ENCODE data around the gene STIP1. TPM values are rescaled to one million over a fixed set of nuclear protein-coding genes. Genes with fewer than 3 reads are reported as not detected.

The STIP1 gene
- total RNA-seq, 2 donors from 2014 or later, result 230 to 257 TPM

DNA sequence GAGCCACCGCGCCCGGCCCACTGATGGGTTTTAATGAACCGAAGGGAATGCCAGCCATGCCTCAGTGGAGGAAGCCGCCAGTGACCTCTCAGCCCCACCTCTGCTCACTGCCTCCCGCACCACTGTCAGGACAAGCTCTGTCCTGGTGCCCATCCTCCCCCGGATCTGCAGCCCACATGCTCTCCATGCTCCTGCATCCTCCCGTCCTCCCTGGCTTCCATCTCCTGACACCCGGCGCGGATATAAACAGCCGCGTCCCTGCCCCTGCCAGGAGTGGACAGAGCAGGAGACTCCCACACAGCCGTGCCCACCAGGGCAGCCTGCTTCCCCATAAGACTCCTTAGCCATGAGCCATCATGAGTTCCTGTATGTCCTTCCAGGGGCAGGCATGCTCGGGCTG is 46.9 kb upstream of the STIP1 start:
- Histone ChIP-seq H3K27ac (ENCODE audit: low read depth, low read length) (no peak overlapping the region), H3K36me3 (ENCODE audit: control insufficient read depth, insufficient read depth, low read length) (no peaks in the 10 kb centered on the region), H3K9me3 (ENCODE audit: control insufficient read depth, low read length) (no peaks in the 10 kb centered on the region), H3K4me1 (ENCODE audit: control insufficient read depth, insufficient read depth, low read length) (peaks cover 3% of the 10 kb centered on the region), H3K4me3 (ENCODE audit: low read length) (no peak overlapping the region), H3K9ac (ENCODE audit: extremely low read depth, low read length, poor library complexity, severe bottlenecking) (no peak overlapping the region), H3K27me3 (ENCODE audit: control insufficient read depth, insufficient read depth, low read length, poor library complexity, severe bottlenecking) (peaks cover 17% of the 10 kb centered on the region)
- DNase-seq, result no peak
- peaks cover 3% of the 10 kb centered on the region for H3K4me1 Mint-ChIP-seq
- no peaks in the 10 kb centered on the region for H3K9me3 Mint-ChIP-seq
- no peaks in the 10 kb centered on the region for H3K36me3 Mint-ChIP-seq (ENCODE audit: low read depth)
- TF ChIP-seq CTCF (conservative IDR thresholded peaks at IDR 0.05), result no peak
- peaks cover 19% of the 10 kb centered on the region for H3K27me3 Mint-ChIP-seq (ENCODE audit: insufficient read depth)
- H3K4me3 Mint-ChIP-seq, result no peak overlapping the region
- no peak overlapping the region for H3K27ac Mint-ChIP-seq
- WGBS, 2 experiments (ENCODE audit: insufficient coverage in 1 of 2, insufficient read length in 1 of 2), result 94 to 95% methylated on average over 8 to 15 of the region's 15 CpGs

- 93 to 100% methylated on average over 1 to 8 of the region's 8 CpGs for WGBS, 2 experiments (ENCODE audit: insufficient coverage in 1 of 2, insufficient read length in 1 of 2)
- no peaks in the 10 kb centered on the region for H3K4me1 Mint-ChIP-seq
Measured at GRCh38 chr11:64140082-64140481, 45.9 kb upstream of the STIP1 start.

DNA sequence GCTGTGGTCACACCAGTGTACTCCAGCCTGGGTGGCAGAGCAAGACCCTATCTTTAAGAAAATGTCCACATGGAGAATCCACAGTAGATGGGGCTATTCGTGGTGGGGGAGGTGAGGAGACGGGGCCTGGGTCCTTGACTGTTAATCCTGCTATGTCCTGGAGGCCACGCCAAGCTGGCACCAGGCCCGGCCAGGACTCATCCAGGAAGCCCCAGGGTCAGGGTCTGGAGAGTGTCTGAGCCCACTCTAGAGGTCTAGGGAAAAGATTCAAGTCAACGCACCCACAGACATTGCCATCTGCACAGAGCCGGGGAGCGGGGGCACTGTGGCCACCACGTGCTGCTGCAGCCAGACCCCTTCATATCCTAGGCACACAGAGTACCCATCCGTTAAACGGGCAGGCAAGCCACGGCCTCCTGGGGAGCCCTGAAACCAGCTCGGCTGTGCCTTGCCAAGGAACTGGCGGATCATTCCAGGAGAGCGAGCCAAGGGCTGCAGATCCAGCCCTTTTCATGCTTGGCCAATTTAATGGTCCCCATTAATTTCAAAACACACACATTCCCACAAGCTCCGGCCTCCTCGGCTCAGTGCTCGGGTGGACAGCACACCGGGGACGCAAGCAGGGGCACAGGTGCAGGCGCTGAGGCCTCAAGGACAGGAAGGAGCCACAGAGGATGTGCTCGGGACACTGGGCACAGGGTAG is 44.7 kb upstream of the STIP1 start:
- Histone ChIP-seq H3K4me1 (ENCODE audit: control insufficient read depth, insufficient read depth, low read length) (peaks cover 3% of the 10 kb centered on the region), H3K27me3 (ENCODE audit: control insufficient read depth, insufficient read depth, low read length, poor library complexity, severe bottlenecking) (peaks cover under 1% of the 10 kb centered on the region), H3K9ac (ENCODE audit: extremely low read depth, low read length, poor library complexity, severe bottlenecking) (no peak overlapping the region), H3K27ac (ENCODE audit: low read depth, low read length) (no peak overlapping the region), H3K9me3 (ENCODE audit: control insufficient read depth, low read length) (no peaks in the 10 kb centered on the region), H3K4me3 (ENCODE audit: low read length) (no peak overlapping the region), H3K36me3 (ENCODE audit: control insufficient read depth, insufficient read depth, low read length) (no peaks in the 10 kb centered on the region)
- 83 to 90% methylated on average over 15 to 21 of the region's 21 CpGs for WGBS, 2 experiments (ENCODE audit: insufficient coverage in 1 of 2, insufficient read length in 1 of 2)
- no peak overlapping the region for H3K27ac Mint-ChIP-seq
- peaks cover 2% of the 10 kb centered on the region for H3K27me3 Mint-ChIP-seq (ENCODE audit: insufficient read depth)
- H3K4me1 Mint-ChIP-seq, result no peaks in the 10 kb centered on the region
- no peaks in the 10 kb centered on the region for H3K36me3 Mint-ChIP-seq (ENCODE audit: low read depth)
- no peaks in the 10 kb centered on the region for H3K9me3 Mint-ChIP-seq
- no peak overlapping the region for H3K4me3 Mint-ChIP-seq
- no peak for DNase-seq
- no peak for TF ChIP-seq CTCF (conservative IDR thresholded peaks at IDR 0.05)

More at GRCh38 chr11:64140082-64140481, 45.9 kb upstream of the STIP1 start:
- no peaks in the 10 kb centered on the region for H3K9me3 ChIP-seq (ENCODE audit: control insufficient read depth, low read length)
- no peaks in the 10 kb centered on the region for H3K36me3 Mint-ChIP-seq (ENCODE audit: low read depth)
- no peak overlapping the region for H3K4me3 ChIP-seq (ENCODE audit: low read length)
- H3K4me1 ChIP-seq (ENCODE audit: control insufficient read depth, insufficient read depth, low read length), result peaks cover 3% of the 10 kb centered on the region
- peaks cover 9% of the 10 kb centered on the region for H3K27me3 Mint-ChIP-seq (ENCODE audit: insufficient read depth)
- no peak for DNase-seq
- H3K27me3 ChIP-seq (ENCODE audit: control insufficient read depth, insufficient read depth, low read length, poor library complexity, severe bottlenecking), result peaks cover 7% of the 10 kb centered on the region
- no peaks in the 10 kb centered on the region for H3K36me3 ChIP-seq (ENCODE audit: control insufficient read depth, insufficient read depth, low read length)
- no peak overlapping the region for H3K9ac ChIP-seq (ENCODE audit: extremely low read depth, low read length, poor library complexity, severe bottlenecking)
- H3K27ac ChIP-seq (ENCODE audit: low read depth, low read length), result no peak overlapping the region
- no peak overlapping the region for H3K4me3 Mint-ChIP-seq
- H3K9me3 Mint-ChIP-seq, result no peaks in the 10 kb centered on the region
- no peak overlapping the region for H3K27ac Mint-ChIP-seq
- no peak for TF ChIP-seq CTCF (conservative IDR thresholded peaks at IDR 0.05)

Measured in endodermal cell (in vitro differentiated cells).